Astrocyte (in vitro differentiated cells and primary cell): ENCODE measurements around the gene TUSC7. TPM values are rescaled to one million over a fixed set of nuclear protein-coding genes. Genes with fewer than 3 reads are reported as not detected.

Experiments used
- DNase-seq: peaks from one replicate; pipeline ENCODE4 v3.0.0-alpha.2; 2010; ENCODE audit warnings: low read depth
- FAIRE-seq: peaks from 2 replicates; lab custom pipeline; 2011; peaks lifted over from hg19 to GRCh38; lab: Jason Lieb, UNC
- H2AFZ ChIP-seq: 2 replicates; pipeline ENCODE4 v1.6.0; 2012; ENCODE audit warnings: low read depth, low read length, inconsistent platforms
- H3K27ac ChIP-seq: 2 replicates; pipeline ENCODE4 v1.5.1; 2011; ENCODE audit warnings: low read depth, low read length, inconsistent platforms
- H3K27me3 ChIP-seq: 2 replicates; pipeline ENCODE4 v1.6.0; 2011; ENCODE audit warnings: low read length, inconsistent platforms; ENCODE audit not compliant: insufficient read depth
- H3K36me3 ChIP-seq: 2 replicates; pipeline ENCODE4 v1.5.1; 2011; ENCODE audit warnings: low read length, inconsistent platforms; ENCODE audit not compliant: insufficient read depth
- H3K4me1 ChIP-seq: 2 replicates; pipeline ENCODE4 v1.5.1; 2011; ENCODE audit warnings: low read length, inconsistent platforms; ENCODE audit not compliant: insufficient read depth
- H3K4me2 ChIP-seq: 2 replicates; pipeline ENCODE4 v1.6.0; 2012; ENCODE audit warnings: low read length, inconsistent platforms
- H3K4me3 ChIP-seq: 2 replicates; pipeline ENCODE4 v1.5.1; 2011; ENCODE audit warnings: low read depth, mild to moderate bottlenecking, low read length, inconsistent platforms; ENCODE audit not compliant: insufficient read depth
- H3K79me2 ChIP-seq: 2 replicates; pipeline ENCODE4 v1.6.0; 2012; ENCODE audit warnings: mild to moderate bottlenecking, low read length, inconsistent platforms; ENCODE audit not compliant: insufficient read depth
- H3K9ac ChIP-seq: 2 replicates; pipeline ENCODE4 v1.6.0; 2012; ENCODE audit warnings: mild to moderate bottlenecking, low read length, inconsistent platforms
- H3K9me3 ChIP-seq: 2 replicates; pipeline ENCODE4 v1.5.1; 2012; ENCODE audit warnings: low read depth, mild to moderate bottlenecking, low read length, inconsistent platforms; ENCODE audit not compliant: insufficient read depth
- H4K20me1 ChIP-seq: 2 replicates; pipeline ENCODE4 v1.6.0; 2012; ENCODE audit warnings: low read length, inconsistent platforms; ENCODE audit not compliant: insufficient read depth
- H3K27ac Mint-ChIP-seq: one replicate; pipeline ENCODE4 v1.8.0; 2021; ENCODE audit warnings: mild to moderate bottlenecking, mixed read lengths; ENCODE audit not compliant: unreplicated experiment
- H3K27me3 Mint-ChIP-seq: one replicate; pipeline ENCODE4 v1.8.0; 2021; ENCODE audit warnings: low read depth, mixed read lengths; ENCODE audit not compliant: unreplicated experiment
- H3K36me3 Mint-ChIP-seq: one replicate; pipeline ENCODE4 v1.8.0; 2021; ENCODE audit warnings: low read depth, mixed read lengths; ENCODE audit not compliant: unreplicated experiment
- H3K4me1 Mint-ChIP-seq: one replicate; pipeline ENCODE4 v1.8.0; 2021; ENCODE audit warnings: low read depth, mixed read lengths; ENCODE audit not compliant: unreplicated experiment
- H3K4me3 Mint-ChIP-seq: one replicate; pipeline ENCODE4 v1.8.0; 2021; ENCODE audit warnings: mild to moderate bottlenecking, moderate library complexity, mixed read lengths; ENCODE audit not compliant: unreplicated experiment
- H3K9me3 Mint-ChIP-seq: one replicate; pipeline ENCODE4 v1.8.0; 2021; ENCODE audit warnings: mild to moderate bottlenecking, mixed read lengths; ENCODE audit not compliant: unreplicated experiment
- EZH2 ChIP-seq: IDR thresholded peaks from 2 replicates; pipeline ENCODE4 v1.6.1; 2012; ENCODE audit warnings: mild to moderate bottlenecking, low read length, inconsistent platforms; ENCODE audit not compliant: insufficient read depth
- total RNA-seq: library from RNA; stranded (reverse); gene quantifications from 2 replicates; pipeline ENCODE4 v1.2.1, GENCODE V29; 2021
- TF ChIP-seq, protein P1 (sequence below): IDR thresholded peaks from 2 replicates; pipeline ENCODE4 v1.5.1; 2011; ENCODE audit warnings: low read depth, mild to moderate bottlenecking, inconsistent platforms, low read length, moderate library complexity; ENCODE audit not compliant: insufficient read depth

Gene TUSC7
- total RNA-seq, 1 donor from 2014 or later: not detected

GRCh38 chr3:116671151-116671550 lies 38.4 kb upstream of the TUSC7 start:
- Histone ChIP-seq H3K9me3 (no peaks in the 10 kb centered on the region), H3K4me1 (no peaks in the 10 kb centered on the region), H3K4me3 (no peak overlapping the region), H3K4me2 (no peak overlapping the region), H2AFZ (no peak overlapping the region), H3K27me3 (no peaks in the 10 kb centered on the region), H3K36me3 (no peaks in the 10 kb centered on the region), H3K9ac (no peak overlapping the region), H4K20me1 (no peaks in the 10 kb centered on the region), H3K27ac (no peak overlapping the region), H3K79me2 (no peaks in the 10 kb centered on the region)
- Mint-ChIP-seq H3K9me3 (no peaks in the 10 kb centered on the region), H3K27ac (no peak overlapping the region), H3K27me3 (no peaks in the 10 kb centered on the region), H3K4me1 (peaks cover 6% of the 10 kb centered on the region), H3K4me3 (no peak overlapping the region), H3K36me3 (no peaks in the 10 kb centered on the region)
- FAIRE-seq (no peak), DNase-seq (no peak)
- TF ChIP-seq, protein P1, sequence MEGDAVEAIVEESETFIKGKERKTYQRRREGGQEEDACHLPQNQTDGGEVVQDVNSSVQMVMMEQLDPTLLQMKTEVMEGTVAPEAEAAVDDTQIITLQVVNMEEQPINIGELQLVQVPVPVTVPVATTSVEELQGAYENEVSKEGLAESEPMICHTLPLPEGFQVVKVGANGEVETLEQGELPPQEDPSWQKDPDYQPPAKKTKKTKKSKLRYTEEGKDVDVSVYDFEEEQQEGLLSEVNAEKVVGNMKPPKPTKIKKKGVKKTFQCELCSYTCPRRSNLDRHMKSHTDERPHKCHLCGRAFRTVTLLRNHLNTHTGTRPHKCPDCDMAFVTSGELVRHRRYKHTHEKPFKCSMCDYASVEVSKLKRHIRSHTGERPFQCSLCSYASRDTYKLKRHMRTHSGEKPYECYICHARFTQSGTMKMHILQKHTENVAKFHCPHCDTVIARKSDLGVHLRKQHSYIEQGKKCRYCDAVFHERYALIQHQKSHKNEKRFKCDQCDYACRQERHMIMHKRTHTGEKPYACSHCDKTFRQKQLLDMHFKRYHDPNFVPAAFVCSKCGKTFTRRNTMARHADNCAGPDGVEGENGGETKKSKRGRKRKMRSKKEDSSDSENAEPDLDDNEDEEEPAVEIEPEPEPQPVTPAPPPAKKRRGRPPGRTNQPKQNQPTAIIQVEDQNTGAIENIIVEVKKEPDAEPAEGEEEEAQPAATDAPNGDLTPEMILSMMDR: no peak
- no peak for TF ChIP-seq EZH2

- no peak for DNase-seq
- no peaks in the 10 kb centered on the region for H3K9me3 ChIP-seq
- H2AFZ ChIP-seq: no peak overlapping the region
- H3K9ac ChIP-seq: no peak overlapping the region
- H3K27ac ChIP-seq: no peak overlapping the region
- H3K4me2 ChIP-seq: no peak overlapping the region
- no peak for FAIRE-seq
- no peak overlapping the region for H3K4me3 ChIP-seq
- Mint-ChIP-seq H3K4me1 (peaks cover 6% of the 10 kb centered on the region), H3K4me3 (no peak overlapping the region), H3K27me3 (peaks cover 8% of the 10 kb centered on the region), H3K9me3 (peaks cover 4% of the 10 kb centered on the region), H3K27ac (no peak overlapping the region), H3K36me3 (no peaks in the 10 kb centered on the region)
- TF ChIP-seq EZH2: no peak
- TF ChIP-seq, protein P1: no peak
- H3K36me3 ChIP-seq: no peaks in the 10 kb centered on the region
- no peaks in the 10 kb centered on the region for H4K20me1 ChIP-seq
- H3K27me3 ChIP-seq: no peaks in the 10 kb centered on the region
- H3K79me2 ChIP-seq: no peaks in the 10 kb centered on the region
- H3K4me1 ChIP-seq: no peaks in the 10 kb centered on the region
Measured at GRCh38 chr3:116678853-116679252, 30.7 kb upstream of the TUSC7 start.

GRCh38 chr3:116691041-116691440 lies 18.5 kb upstream of the TUSC7 start:
- Histone ChIP-seq H3K9ac (no peak overlapping the region), H4K20me1 (no peaks in the 10 kb centered on the region), H3K36me3 (no peaks in the 10 kb centered on the region), H3K27me3 (no peaks in the 10 kb centered on the region), H3K4me3 (no peak overlapping the region), H2AFZ (no peak overlapping the region), H3K4me2 (no peak overlapping the region), H3K4me1 (no peaks in the 10 kb centered on the region), H3K79me2 (no peaks in the 10 kb centered on the region), H3K9me3 (no peaks in the 10 kb centered on the region), H3K27ac (no peak overlapping the region)
- H3K36me3 Mint-ChIP-seq: no peaks in the 10 kb centered on the region
- H3K27ac Mint-ChIP-seq: no peak overlapping the region
- TF ChIP-seq EZH2: no peak
- TF ChIP-seq, protein P1: no peak
- DNase-seq (no peak), FAIRE-seq (no peak)
- H3K9me3 Mint-ChIP-seq: no peaks in the 10 kb centered on the region
- peaks cover 2% of the 10 kb centered on the region for H3K27me3 Mint-ChIP-seq
- H3K4me3 Mint-ChIP-seq: no peak overlapping the region
- H3K4me1 Mint-ChIP-seq: no peaks in the 10 kb centered on the region
